ENCODE data around the gene PRPF18. TPM values are rescaled to one million over a fixed set of nuclear protein-coding genes. Genes with fewer than 3 reads are reported as not detected.

The PRPF18 gene
- total and polyA plus RNA-seq, 2 of the 4 experiments (the other 2 are of a cell fraction): 10.0 to 16.9 TPM

DNA sequence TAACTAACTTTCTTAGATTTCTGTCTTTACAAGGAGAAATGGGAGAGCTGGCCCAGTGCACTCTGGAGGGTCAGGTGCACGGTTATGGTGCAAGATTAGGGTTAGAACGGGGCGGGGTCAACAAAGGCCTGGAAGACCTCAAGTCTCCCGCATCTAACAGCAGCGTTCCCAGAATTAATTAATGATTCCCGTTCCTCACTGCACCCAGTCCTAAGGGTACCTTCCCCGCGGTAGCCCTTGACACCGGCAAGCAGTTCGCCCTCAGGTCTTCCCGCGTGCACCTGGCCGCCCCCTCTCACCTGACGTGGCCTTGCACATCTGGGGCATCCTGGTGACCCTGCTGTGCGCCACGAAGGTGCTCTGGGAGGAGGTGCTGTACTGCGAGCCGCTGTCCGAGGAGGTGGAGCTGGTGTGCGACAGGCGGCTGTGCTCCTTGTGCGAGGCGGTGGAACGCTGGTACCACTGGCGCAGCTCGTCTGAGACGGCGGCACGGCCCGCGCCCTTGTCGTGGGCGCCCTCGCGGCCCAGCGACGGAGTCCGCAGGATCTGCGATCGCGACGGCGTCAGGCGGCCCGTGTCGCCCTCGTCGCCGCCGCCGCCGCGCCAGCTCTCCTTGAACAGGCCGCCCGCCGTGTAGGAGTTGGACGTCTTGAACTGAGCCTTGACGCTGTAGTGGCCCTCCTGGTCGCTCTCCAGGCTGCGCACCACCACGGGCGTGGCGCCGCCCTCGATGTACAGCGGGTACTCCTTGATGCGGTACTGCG, 69.8 kb downstream of the PRPF18 start:
- H4K8ac ChIP-seq (ENCODE audit: low read depth in 2 of 2, low read length in 2 of 2): no peak overlapping the region
- WGBS, 2 experiments (ENCODE audit: extremely low coverage in 2 of 2, insufficient read length in 1 of 2): 93% methylated on average over 29 of the region's 68 CpGs; no CpG with 5 or more reads in 1 of the 2 experiments
- ATAC-seq (ENCODE audit: low read depth) (no peak), DNase-seq (no peak)
- no peak overlapping the region for H3K27ac ChIP-seq (ENCODE audit: insufficient read depth, low read length)
- H2BK120ac ChIP-seq (ENCODE audit: low read depth, low read length): no peak overlapping the region
- H3K79me1 ChIP-seq (ENCODE audit: low read depth in 1 of 2, low read length in 2 of 2): peaks cover 4 to 43% of the 10 kb centered on the region in 2 experiments; a peak in 2 of 4 replicates
- H2BK5ac ChIP-seq (ENCODE audit: low read depth, low read length, poor library complexity, severe bottlenecking): no peak overlapping the region
- no peak overlapping the region for H3K4me3 ChIP-seq (ENCODE audit: insufficient read depth, low read depth, low read length)
- H3K9me3 ChIP-seq (ENCODE audit: control insufficient read depth, insufficient read depth, low read length): no peaks in the 10 kb centered on the region
- H3K36me3 ChIP-seq (ENCODE audit: control insufficient read depth, insufficient read depth, low read length): peaks cover 55% of the 10 kb centered on the region
- H3K14ac ChIP-seq (replicated peaks; ENCODE audit: low read depth, low read length): no peak overlapping the region
- TF ChIP-seq POLR2A (IDR thresholded peaks at IDR 0.05; ENCODE audit: low read depth, low read length) (no peak), MXI1 (IDR thresholded peaks at IDR 0.05; ENCODE audit: borderline replicate concordance, low read depth, low read length) (no peak), CEBPB (IDR thresholded peaks at IDR 0.05; ENCODE audit: low read depth, low read length) (no peak)
- H3K18ac ChIP-seq (ENCODE audit: low read depth, low read length): no peak overlapping the region
- H2BK15ac ChIP-seq (ENCODE audit: low read depth, low read length): no peak overlapping the region
- no peak overlapping the region for H2AFZ ChIP-seq (replicated peaks; ENCODE audit: low read length, poor library complexity)
- no peak overlapping the region for H3K9ac ChIP-seq (ENCODE audit: low read depth, low read length)
- no peak overlapping the region for H4K91ac ChIP-seq (ENCODE audit: insufficient read depth, low read depth, low read length)
- dilution Hi-C loops (cut with HindIII; ENCODE audit: low sequenced_read_pairs, unreplicated experiment): no loop called here
- H3K4me2 ChIP-seq (ENCODE audit: low read depth, low read length): no peak overlapping the region
- H3K56ac ChIP-seq (ENCODE audit: extremely low read depth, insufficient read depth, low read length): no peak overlapping the region
- BruUV-seq (replicated peaks): no TSS peak
- CTCF ChIA-PET: no interaction called here
- peaks cover 14% of the 10 kb centered on the region for H3K4me1 ChIP-seq (ENCODE audit: control insufficient read depth, insufficient read depth, low read length)
- no peak overlapping the region for H3K23ac ChIP-seq (ENCODE audit: low read depth, low read length)
- in situ Hi-C loops (cut with MboI; ENCODE audit: low sequenced_read_pairs): loop anchor here (25.0 kb wide), 1 partner anchor 431 kb away; no protein-coding TSS in a partner anchor
- H3K27me3 ChIP-seq (ENCODE audit: control insufficient read depth, insufficient read depth, low read length): no peaks in the 10 kb centered on the region
- no peak overlapping the region for H3K4ac ChIP-seq (ENCODE audit: low read depth, low read length)
- H3K9me1 ChIP-seq (ENCODE audit: insufficient read depth, low read length): no peaks in the 10 kb centered on the region; the same call in 1 of the 2 replicates
- no peak overlapping the region for H2BK20ac ChIP-seq (ENCODE audit: low read depth, low read length)
- POLR2A ChIA-PET (ENCODE audit: unreplicated experiment): no interaction called here
- no peak overlapping the region for H2AK9ac ChIP-seq (replicated peaks; ENCODE audit: low read depth, low read length, poor library complexity)
- no peak overlapping the region for H4K5ac ChIP-seq (ENCODE audit: low read depth, low read length)
- H4K20me1 ChIP-seq (ENCODE audit: insufficient read depth, low read length): peaks cover 3% of the 10 kb centered on the region; the same call in 1 of the 2 replicates
- H2AK5ac ChIP-seq (ENCODE audit: low read depth, low read length): no peak overlapping the region
- intact Hi-C loops (cut with micrococcal nuclease): no loop called here

Measured in IMR-90 (cell line).